Right lung (tissue), 5 donors: Measurements from ENCODE around the gene SRSF2. TPM values are rescaled to one million over a fixed set of nuclear protein-coding genes. Genes with fewer than 3 reads are reported as not detected.
"Not testable (repeated sequence)": the region's sequence is repeated elsewhere in the genome, so short reads cannot be mapped to it uniquely, and the experiment has no call there.

Experiments
- DNase-seq, 2 donors: peaks; one replicate each; pipeline ENCODE4 v3.0.0-alpha.2; 2013
- polyA plus RNA-seq, 5 donors: library from polyadenylated mRNA; unstranded; fragments of 120-200 nt; gene quantifications; one replicate each; pipeline versions ENCODE4 v1.2.1 to v1.2.3, GENCODE V29; 2013; ENCODE audit warnings: inconsistent platforms in 1 of 5, low replicate concordance in 1 of 5; ENCODE audit not compliant: insufficient read length in 5 of 5, insufficient read depth in 1 of 5

The SRSF2 gene
- polyA plus RNA-seq, 5 donors, result 344 to 442 (median 352) TPM

- peak in 1 of 2 donors; percentile 47 for DNase-seq
Measured at GRCh38 chr17:76725580-76726230, 11.4 kb downstream of the SRSF2 start.

GRCh38 chr17:76723812-76724211 is 13.3 kb downstream of the SRSF2 start:
- DNase-seq, result no peak

- DNase-seq, result not testable (repeated sequence)
Measured at GRCh38 chr17:76722977-76723376, 14.2 kb downstream of the SRSF2 start.

DNA sequence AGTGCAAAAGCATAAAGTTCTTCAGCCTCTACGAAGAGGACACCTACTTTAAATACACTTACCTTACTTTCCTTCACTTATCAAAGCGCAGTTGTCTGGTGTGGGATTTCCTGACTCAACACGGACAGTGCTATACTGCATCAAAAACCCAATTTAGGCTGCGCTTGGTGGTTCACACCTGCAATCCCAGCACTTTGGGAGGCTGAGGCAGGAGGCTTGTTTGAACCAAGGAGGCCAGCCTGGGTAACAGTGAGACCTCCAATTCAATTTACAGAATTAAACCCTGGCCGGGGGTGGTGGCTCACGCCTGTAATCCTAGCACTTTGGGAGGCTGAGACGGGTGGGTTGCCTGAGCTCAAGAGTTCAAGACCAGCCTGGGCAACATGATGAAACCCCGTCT is 14.9 kb downstream of the SRSF2 start:
- DNase-seq, result no peak

GRCh38 chr17:76721463-76721862 is 15.7 kb downstream of the SRSF2 start:
- no peak for DNase-seq

DNA sequence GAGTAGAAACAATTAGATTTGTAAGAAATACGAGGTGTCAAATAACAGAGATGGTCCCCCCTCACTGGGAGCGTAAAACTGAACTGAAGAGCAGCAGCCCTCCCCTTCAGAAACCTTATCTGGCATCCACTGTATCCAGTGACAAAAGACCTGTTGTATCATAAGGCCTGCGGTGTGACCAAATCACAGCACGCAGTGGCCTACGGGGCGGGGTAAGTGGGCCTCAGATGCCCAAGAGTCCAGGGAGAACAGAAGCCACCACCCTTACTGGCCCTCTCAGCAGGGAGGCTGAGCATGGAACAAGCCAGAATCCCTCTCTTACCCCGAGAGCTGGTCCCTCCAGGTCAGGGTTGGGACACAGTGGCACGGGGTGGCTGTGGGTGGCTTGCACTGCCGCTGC is 16.2 kb downstream of the SRSF2 start:
- no peak for DNase-seq

DNA sequence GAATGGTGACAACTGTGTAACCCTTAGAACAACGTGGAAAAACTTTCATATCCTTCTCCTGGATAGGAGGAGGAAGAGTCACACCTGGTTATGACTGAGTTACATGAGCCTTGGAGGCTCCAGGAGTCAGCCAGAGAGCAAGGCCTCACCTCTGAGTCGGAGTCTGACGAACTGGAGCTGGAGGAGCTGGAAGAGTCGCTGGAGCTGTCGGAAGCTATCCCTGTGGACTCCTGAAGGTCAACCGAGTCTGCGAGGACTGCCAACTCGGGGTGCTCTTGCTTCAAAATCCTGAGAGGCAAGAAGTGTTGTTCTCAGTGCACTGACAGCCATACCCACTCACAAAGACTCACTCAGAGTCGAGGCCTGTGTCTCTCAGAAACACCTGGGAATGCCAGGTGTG is 16.9 kb downstream of the SRSF2 start:
- no peak for DNase-seq

DNA sequence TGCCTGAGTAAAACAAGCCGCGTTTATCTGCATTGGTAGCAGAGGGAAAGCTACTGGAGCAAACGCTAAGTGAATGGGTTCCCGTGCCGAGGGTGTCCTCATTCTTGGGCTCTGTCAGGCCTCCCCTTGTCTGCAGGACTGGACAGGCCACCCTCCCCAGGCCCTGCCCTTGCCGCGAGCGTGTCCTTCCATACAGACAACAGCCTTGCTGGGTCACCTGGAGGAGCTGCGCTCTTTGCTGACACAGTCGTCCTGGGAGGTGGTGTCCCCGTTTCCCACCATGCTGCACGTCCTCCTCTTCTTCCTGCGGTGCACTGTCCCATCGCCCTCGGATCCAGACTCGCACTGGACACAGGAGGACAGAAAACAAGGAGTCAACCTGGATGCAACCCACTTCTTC is 18.6 kb downstream of the SRSF2 start:
- DNase-seq, result no peak

DNA sequence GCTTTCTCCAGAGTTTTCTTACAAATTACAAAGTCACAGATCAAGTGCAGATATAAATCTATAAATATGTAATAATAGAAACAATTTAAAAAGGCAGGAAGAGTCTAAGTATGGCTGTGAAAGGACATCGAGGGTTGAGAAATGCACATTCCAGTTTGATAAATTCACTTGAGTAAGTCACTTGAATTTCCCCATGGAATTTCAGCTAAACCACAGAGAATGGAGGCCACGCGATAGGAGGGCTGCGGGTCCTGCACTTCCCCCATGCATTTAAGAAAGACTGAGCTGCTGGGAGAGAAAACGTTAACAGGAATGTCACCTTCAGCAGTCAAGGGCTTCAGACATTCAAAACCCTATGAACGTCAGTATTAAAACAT is 20.3 kb downstream of the SRSF2 start:
- DNase-seq, result no peak

- no peak for DNase-seq
Measured at GRCh38 chr17:76716146-76716838, 20.8 kb downstream of the SRSF2 start.

GRCh38 chr17:76715496-76715830 is 21.7 kb downstream of the SRSF2 start:
- DNase-seq, result no peak

- DNase-seq, result no peak
Measured at GRCh38 chr17:76714822-76715495, 22.2 kb downstream of the SRSF2 start.

DNA sequence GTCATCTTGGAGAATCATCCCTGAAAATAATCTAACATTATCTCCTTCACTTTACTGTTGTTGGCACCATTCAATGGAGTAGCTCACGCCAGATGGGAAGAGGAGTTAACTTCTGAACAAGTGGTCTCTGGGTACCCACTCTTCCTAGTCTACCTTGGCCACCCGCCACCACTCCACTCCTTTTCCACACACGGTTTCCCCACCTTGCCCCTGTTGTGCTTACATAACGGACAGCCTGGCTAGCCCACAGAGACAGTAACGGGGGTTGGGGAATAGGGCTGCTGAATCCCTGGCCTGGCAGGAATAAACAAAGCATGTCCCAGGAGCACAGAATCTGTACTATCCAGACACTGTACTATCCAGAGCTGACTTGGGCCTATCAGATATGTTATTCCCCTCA is 22.8 kb downstream of the SRSF2 start:
- no peak for DNase-seq

DNA sequence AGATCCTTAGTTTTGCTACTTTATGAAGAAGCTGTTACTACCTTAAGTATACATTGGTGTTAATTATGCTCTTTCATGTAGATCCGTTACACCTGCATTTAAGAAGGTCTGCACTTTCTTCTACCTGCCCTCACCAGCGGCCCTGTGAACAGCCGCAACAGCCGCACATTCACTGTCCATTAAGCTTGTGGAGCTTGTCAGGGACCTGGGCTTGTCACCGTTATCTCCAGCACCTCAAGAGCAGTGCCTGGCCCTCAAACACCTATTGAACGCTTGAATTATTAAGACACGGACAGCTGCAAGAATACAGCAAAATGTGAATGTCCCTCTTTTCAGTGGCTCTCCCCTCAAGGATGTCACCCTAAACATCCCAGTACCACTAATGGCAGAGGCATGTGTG is 23.4 kb downstream of the SRSF2 start:
- no peak for DNase-seq

- not testable (repeated sequence) for DNase-seq
Measured at GRCh38 chr17:76712321-76712720, 24.8 kb downstream of the SRSF2 start.

DNA sequence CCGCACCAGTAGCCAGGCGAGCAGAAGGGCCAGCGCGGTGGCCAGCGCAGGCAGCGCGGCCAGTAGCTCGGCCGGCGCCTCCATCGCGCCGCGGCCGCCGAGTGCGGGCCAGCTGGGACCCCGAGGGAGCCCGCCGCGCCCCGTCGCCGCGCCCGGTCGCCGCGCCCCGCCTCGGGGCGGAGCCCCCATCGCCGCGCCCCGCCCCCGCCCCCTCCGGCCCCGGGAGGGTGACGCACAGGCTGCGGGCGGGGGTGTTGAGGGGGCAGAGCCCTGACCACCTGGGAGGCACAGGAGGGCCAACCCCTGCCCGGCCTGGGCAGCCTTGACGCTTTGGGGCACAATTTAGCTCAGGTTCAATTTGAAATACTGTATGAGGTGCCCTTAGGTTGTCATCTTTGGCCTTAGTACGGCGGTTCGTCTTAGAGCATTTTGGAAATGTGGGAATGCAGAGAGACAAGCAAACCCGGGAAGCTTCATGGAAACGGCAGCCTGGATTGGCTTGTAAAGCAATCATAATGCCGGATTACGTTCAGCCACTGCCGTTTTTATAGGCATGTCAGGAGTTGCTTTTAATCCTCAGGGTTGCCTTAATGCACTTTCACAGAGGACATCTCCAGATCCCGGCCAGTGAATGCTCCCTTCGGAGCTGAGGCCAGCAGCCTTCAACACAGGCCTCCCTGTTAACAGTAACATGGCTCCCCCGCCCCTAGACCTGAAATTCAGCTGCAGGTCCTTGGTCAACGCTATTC is 26.1 kb downstream of the SRSF2 start, which contains the start of gene MXRA7:
Gene MXRA7, minus strand, starts transcription at position 103 of the 749 bp plus-strand sequence. Its CDS starts 19 bp downstream, at position 84.
- peak in 1 of 2 donors; percentile 66 for DNase-seq

GRCh38 chr17:76709951-76710862 is 26.9 kb downstream of the SRSF2 start:
- not testable (repeated sequence) for DNase-seq

- DNase-seq, result peak; percentile 76 to 87
Measured at GRCh38 chr17:76709077-76709950, 27.8 kb downstream of the SRSF2 start.

DNA sequence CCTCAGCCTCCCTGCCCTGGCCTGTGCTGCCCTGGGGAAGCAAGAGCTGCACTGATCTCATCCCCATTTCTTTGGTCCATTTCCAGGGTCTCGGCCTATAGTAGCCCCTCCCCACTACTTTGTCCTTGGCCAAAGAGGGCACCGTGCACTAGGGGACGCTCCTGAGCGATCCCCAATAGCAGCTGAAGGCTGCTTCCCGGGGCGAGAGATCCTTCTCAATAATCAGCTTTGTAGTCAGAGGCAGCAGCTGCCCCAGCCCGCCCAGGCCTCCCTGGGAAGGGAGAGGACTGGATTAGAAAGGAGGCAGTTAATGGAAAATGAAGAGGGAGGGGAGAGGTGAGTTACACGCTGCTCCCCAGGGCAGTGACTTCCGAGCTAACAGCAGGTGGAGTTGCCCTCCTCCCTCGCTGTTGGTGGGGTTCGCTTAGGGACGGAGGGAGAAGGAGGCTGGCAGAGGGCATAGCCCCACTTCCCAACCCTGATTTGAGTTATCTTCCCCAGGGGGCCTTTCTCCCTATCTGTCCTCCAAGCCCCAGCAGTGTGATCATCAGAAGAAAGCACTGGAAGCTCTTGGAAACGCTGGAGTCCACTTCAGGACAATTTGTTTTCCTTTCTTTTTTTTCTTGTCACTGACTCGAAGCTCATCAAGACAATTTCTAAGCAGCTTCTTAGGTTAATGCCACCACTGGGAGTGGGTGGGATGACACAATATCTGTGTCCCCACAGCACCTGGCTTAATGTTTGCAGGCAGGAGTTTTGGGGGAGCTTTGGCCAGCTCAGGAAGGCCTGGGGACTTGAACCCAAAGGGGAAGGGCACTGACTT is 28.9 kb downstream of the SRSF2 start:
- DNase-seq, result no peak
